GM23248 (cell line): ENCODE measurements around the gene RANBP9. TPM values are rescaled to one million over a fixed set of nuclear protein-coding genes. Genes with fewer than 3 reads are reported as not detected.

Experiments used
- DNase-seq: peaks from one replicate; pipeline ENCODE4 v3.0.0-alpha.2; 2015
- H2AFZ ChIP-seq: fragments of 200-600 bp; sonication (generic); 2 replicates; pipeline ENCODE4 v1.6.1; 2016; ENCODE audit warnings: antibody characterized with exemption
- H3F3A ChIP-seq: fragments of 200-600 bp; sonication (generic); 2 replicates; pipeline ENCODE4 v1.6.1; 2016; ENCODE audit warnings: mild to moderate bottlenecking, antibody characterized with exemption, mixed run types; ENCODE audit not compliant: insufficient read depth
- H3K27ac ChIP-seq: fragments of 200-600 bp; sonication (generic); 2 replicates; pipeline ENCODE4 v1.5.1; 2016; ENCODE audit warnings: mild to moderate bottlenecking
- H3K27me3 ChIP-seq: fragments of 200-600 bp; sonication (generic); replicated peaks from 2 replicates; pipeline ENCODE4 v1.6.1; 2016; ENCODE audit warnings: mild to moderate bottlenecking; ENCODE audit not compliant: insufficient read depth
- H3K36me3 ChIP-seq: fragments of 200-600 bp; sonication (generic); 2 replicates; pipeline ENCODE4 v1.6.1; 2016; ENCODE audit warnings: low read depth, mild to moderate bottlenecking
- H3K4me1 ChIP-seq: fragments of 200-600 bp; sonication (generic); 2 replicates; pipeline ENCODE4 v1.6.1; 2016; ENCODE audit warnings: mild to moderate bottlenecking; ENCODE audit not compliant: insufficient read depth
- H3K4me2 ChIP-seq: fragments of 200-600 bp; sonication (generic); one replicate; pipeline ENCODE4 v1.6.1; 2016; ENCODE audit warnings: mild to moderate bottlenecking; ENCODE audit not compliant: unreplicated experiment
- H3K4me3 ChIP-seq: fragments of 200-600 bp; sonication (generic); 2 replicates; pipeline ENCODE4 v1.5.1; 2016; ENCODE audit warnings: mild to moderate bottlenecking
- H3K79me2 ChIP-seq: fragments of 200-600 bp; sonication (generic); 2 replicates; pipeline ENCODE4 v1.6.1; 2016; ENCODE audit warnings: mild to moderate bottlenecking; ENCODE audit not compliant: insufficient read depth
- H3K9ac ChIP-seq: fragments of 200-600 bp; sonication (generic); 2 replicates; pipeline ENCODE4 v1.6.1; 2016; ENCODE audit warnings: mild to moderate bottlenecking
- H3K9me2 ChIP-seq: fragments of 200-600 bp; sonication (generic); 2 replicates; pipeline ENCODE4 v1.6.1; 2016; ENCODE audit warnings: mixed run types, mild to moderate bottlenecking, moderate library complexity; ENCODE audit not compliant: insufficient read depth
- H3K9me3 ChIP-seq: fragments of 200-600 bp; sonication (generic); one replicate; pipeline ENCODE4 v1.6.1; 2017; ENCODE audit warnings: low read depth
- H4K20me1 ChIP-seq: fragments of 200-600 bp; sonication (generic); 2 replicates; pipeline ENCODE4 v1.6.0; 2016; ENCODE audit not compliant: insufficient read depth
- EZH2 ChIP-seq: fragments of 200-600 bp; sonication (generic); IDR thresholded peaks from 2 replicates; pipeline ENCODE4 v1.6.1; 2018; ENCODE audit warnings: antibody characterized with exemption, mild to moderate bottlenecking; ENCODE audit not compliant: insufficient read depth, poor library complexity, severe bottlenecking
- EZH2phosphoT487 ChIP-seq: fragments of 200-600 bp; sonication (generic); IDR thresholded peaks from 2 replicates; pipeline ENCODE4 v1.6.1; 2018; ENCODE audit warnings: antibody characterized with exemption, moderate library complexity, mild to moderate bottlenecking, low read depth; ENCODE audit not compliant: insufficient read depth
- WGBS, 2 experiments: methylation state at CpG; one replicate each; pipeline ENCODE4 v1.1.6; 2015 to 2017; ENCODE audit warnings: low lambda C conversion rate in 2 of 2, low coverage in 1 of 2; ENCODE audit errors: missing lambda C conversion rate in 2 of 2; 5-methylcytosine and 5-hydroxymethylcytosine counted together
- in situ Hi-C: fragments of 300-500 bp; cut with MboI; formaldehyde crosslinking; loops from 2 replicates; pipeline ENCODE4 v1.15.0; 2020
- polyA plus RNA-seq: library from polyadenylated mRNA; unstranded; fragments of >200 nt; fragmentation: Nextera tagmentation; extraction: Ambion mirVana; gene quantifications from 2 replicates; pipeline ENCODE4 v1.2.1, GENCODE V29; 2016
- total RNA-seq: library from RNA; depleted of rRNA; stranded (reverse); fragments of >200 nt; shearing (Covaris generic); gene quantifications from 2 replicates; pipeline ENCODE4 v1.2.3, GENCODE V29; 2014; rRNA removed

The RANBP9 gene
- total and polyA plus RNA-seq, 2 experiments from 2014 or later = 8.0 to 29.8 TPM

- H3K4me3 ChIP-seq = peak overlapping the region; percentile 88
- 0 out of 2 replicates have a peak, but pooled peaks cover 5% of the 10 kb centered on the region for H3F3A ChIP-seq
- H4K20me1 ChIP-seq = no peaks in the 10 kb centered on the region
- peaks cover 5% of the 10 kb centered on the region for H3K79me2 ChIP-seq
- no peak for TF ChIP-seq EZH2phosphoT487
- H3K9ac ChIP-seq = peak overlapping the region; percentile 85
- DNase-seq = no peak
- H3K36me3 ChIP-seq = no peaks in the 10 kb centered on the region
- peaks cover 6% of the 10 kb centered on the region; the same call in 1 of the 2 replicates for H3K27me3 ChIP-seq
- H3K9me3 ChIP-seq = no peaks in the 10 kb centered on the region
- in situ Hi-C loops = no loop called here
- 78 to 81% methylated on average over 16 of the region's 16 CpGs for WGBS, 2 experiments
- H3K9me2 ChIP-seq = no peaks in the 10 kb centered on the region
- H3K4me1 ChIP-seq = peaks cover 6% of the 10 kb centered on the region
- no peak overlapping the region for H3K27ac ChIP-seq
- peak overlapping the region; percentile 82 for H3K4me2 ChIP-seq
- H2AFZ ChIP-seq = peak overlapping the region; percentile 85
Observed at GRCh38 chr6:13572951-13573654, 138.5 kb downstream of the RANBP9 start.

- peaks cover 5% of the 10 kb centered on the region for H3K79me2 ChIP-seq
- no peak for DNase-seq
- no peaks in the 10 kb centered on the region for H3K9me3 ChIP-seq
- in situ Hi-C loops = no loop called here
- no peak overlapping the region for H2AFZ ChIP-seq
- H3K27me3 ChIP-seq = peaks cover 6% of the 10 kb centered on the region; the same call in 1 of the 2 replicates
- H3K9me2 ChIP-seq = no peaks in the 10 kb centered on the region
- H3K4me3 ChIP-seq = no peak overlapping the region
- no peak overlapping the region for H3K9ac ChIP-seq
- H4K20me1 ChIP-seq = no peaks in the 10 kb centered on the region
- 98 to 100% methylated on average over 7 of the region's 7 CpGs for WGBS, 2 experiments
- peaks cover 6% of the 10 kb centered on the region for H3K4me1 ChIP-seq
- no peak overlapping the region for H3K27ac ChIP-seq
- no peak for TF ChIP-seq EZH2phosphoT487
- no peak for TF ChIP-seq EZH2
- no peak overlapping the region for H3K4me2 ChIP-seq
- H3F3A ChIP-seq = 0 out of 2 replicates have a peak, but pooled peaks cover 5% of the 10 kb centered on the region
- H3K36me3 ChIP-seq = no peaks in the 10 kb centered on the region
Observed at GRCh38 chr6:13572240-13572639, 139.4 kb downstream of the RANBP9 start.

Other genes with a start within 250 kb of the RANBP9 start
- 0.97 and 1.6 TPM in 2 replicates for gene GFOD1, start 224.2 kb downstream of the RANBP9 start, total RNA-seq
- gene GFOD1, start 224.2 kb downstream of the RANBP9 start, polyA plus RNA-seq = 0.74 and 0.84 TPM in 2 replicates
- 4.8 and 5.3 TPM in 2 replicates for gene SIRT5, start 137.2 kb downstream of the RANBP9 start, total RNA-seq
- gene SIRT5, start 137.2 kb downstream of the RANBP9 start, polyA plus RNA-seq = 6.1 and 7.0 TPM in 2 replicates
- 48.7 and 53.1 TPM in 2 replicates for gene NOL7, start 96.5 kb downstream of the RANBP9 start, total RNA-seq
- 122 and 124 TPM in 2 replicates for gene NOL7, start 96.5 kb downstream of the RANBP9 start, polyA plus RNA-seq
- gene MCUR1, start 102.7 kb upstream of the RANBP9 start, total RNA-seq = 11.1 and 13.6 TPM in 2 replicates
- 27.9 and 28.3 TPM in 2 replicates for gene MCUR1, start 102.7 kb upstream of the RANBP9 start, polyA plus RNA-seq
- gene RNF182, start 213.1 kb upstream of the RANBP9 start, total RNA-seq = 2.3 and 2.7 TPM in 2 replicates
- 1.8 and 2.0 TPM in 2 replicates for gene RNF182, start 213.1 kb upstream of the RANBP9 start, polyA plus RNA-seq